Upper lobe of left lung (tissue), 6 donors: Measurements from ENCODE around the gene TDRD12. TPM values are rescaled to one million over a fixed set of nuclear protein-coding genes. Genes with fewer than 3 reads are reported as not detected.

Source experiments
- ATAC-seq, 2 donors: fragments of 200-7000 bp; cut with Tn5 transposase; one replicate each; pipeline ENCODE4 v1.9.1; 2022; ENCODE audit warnings: mild to moderate bottlenecking in 2 of 2, moderate library complexity in 2 of 2; ENCODE audit not compliant: low FRiP score in 2 of 2
- DNase-seq, 2 donors: peaks; one replicate each; pipeline ENCODE4 v3.0.0-alpha.2; 2019 to 2020
- H3K27ac ChIP-seq, 4 donors: fragments of 200-600 bp; sonication (generic); one replicate each; pipeline ENCODE4 v1.5.1; 2016 to 2019
- H3K27me3 ChIP-seq, 4 donors: fragments of 200-600 bp; sonication (generic); one replicate each; pipeline ENCODE4 v1.5.1; 2017 to 2019
- H3K36me3 ChIP-seq, 4 donors: fragments of 200-600 bp; sonication (generic); one replicate each; pipeline ENCODE4 v1.5.1; 2016 to 2019
- H3K4me1 ChIP-seq, 4 donors: fragments of 200-600 bp; sonication (generic); one replicate each; pipeline ENCODE4 v1.5.1; 2018 to 2019
- H3K4me3 ChIP-seq, 4 donors: fragments of 200-600 bp; sonication (generic); one replicate each; pipeline ENCODE4 v1.5.1; 2017 to 2019; ENCODE audit warnings: mild to moderate bottlenecking in 2 of 4, moderate library complexity in 1 of 4
- H3K9me3 ChIP-seq, 4 donors: fragments of 200-600 bp; sonication (generic); one replicate each; pipeline ENCODE4 v1.5.1; 2018 to 2019
- CTCF ChIP-seq, 6 experiments: fragments of 450-650 bp in 4 of 6; fragments of 200-600 bp in 2 of 6; sonication (generic) in 2 of 6; IDR thresholded peaks; one replicate each; pipeline ENCODE4 v1.5.1; 2016 to 2019; ENCODE audit warnings: antibody characterized with exemption in 6 of 6
- EP300 ChIP-seq, 4 donors: sonication (generic); formaldehyde crosslinking; IDR thresholded peaks; one replicate each; pipeline ENCODE4 v1.5.1; 2017; ENCODE audit warnings: antibody characterized with exemption in 4 of 4, control low read depth in 2 of 4
- POLR2A ChIP-seq, 4 donors: fragments of 450-650 bp; IDR thresholded peaks; one replicate each; pipeline ENCODE4 v1.5.1; 2016 to 2017; ENCODE audit warnings: antibody characterized with exemption in 4 of 4, mild to moderate bottlenecking in 2 of 4
- POLR2AphosphoS5 ChIP-seq, 2 donors: sonication (generic); formaldehyde crosslinking; IDR thresholded peaks; one replicate each; pipeline ENCODE4 v1.5.1; 2017; ENCODE audit warnings: antibody characterized with exemption in 2 of 2
- WGBS, 2 donors: methylation state at CpG; one replicate each; pipeline ENCODE4 v1.1.5; 2017 to 2018; 5-methylcytosine and 5-hydroxymethylcytosine counted together
- total RNA-seq, 6 donors: library from RNA; depleted of rRNA in 4 of 6; stranded (reverse); fragments of >200 nt in 4 of 6; gene quantifications; one replicate each; pipeline versions ENCODE4 v1.1.0 to v1.2.1, GENCODE V29; 2016 to 2021
- donor health status: DM: no; HTN: no; CAD: no; lungs with moderate emphysema.
- donor health status: DM: no; HTN: yes; CAD: no; lungs with severe emphysema.

The TDRD12 gene
- total RNA-seq = 1 to 10 TPM in 1 of 6 donors, under 1 TPM in 3, not detected in 2; 0.15 to 4.0 (median 0.38) TPM

DNA sequence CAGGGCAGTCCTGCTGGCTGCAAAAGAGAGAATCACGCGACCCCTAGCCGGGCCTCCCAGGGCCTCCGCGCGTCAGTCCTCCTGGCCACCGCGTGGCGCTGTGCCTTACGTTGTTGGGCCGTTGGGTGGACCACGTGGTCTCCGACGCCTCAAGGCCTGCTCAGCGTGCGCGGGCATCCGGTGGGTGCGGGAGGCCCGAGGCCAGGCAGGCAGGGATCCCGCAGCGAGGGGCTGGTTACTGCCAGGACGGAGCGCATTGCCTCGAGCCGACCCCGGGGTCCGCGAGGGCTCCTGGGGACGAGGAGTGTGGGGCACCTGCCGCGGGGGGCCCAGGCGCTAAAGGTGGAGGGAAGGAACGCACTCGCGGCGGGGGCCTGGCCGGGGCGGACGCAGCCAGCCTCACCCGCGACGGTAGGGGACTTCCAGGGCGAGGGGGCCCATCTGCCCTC, at the start of gene TDRD12:
TSS of gene TDRD12 (plus strand) at position 157 of the 449 bp plus-strand sequence. CDS start 306 bp downstream, outside the sequence.
- H3K27ac ChIP-seq = no peak within 1 kb of the TSS
- DNase-seq = peak in 1 of 2 donors; percentile 82
- no peaks in the 10 kb centered on the region for H3K4me1 ChIP-seq
- H3K36me3 ChIP-seq = peaks cover 0 to 7% (median 3%) of the 10 kb centered on the region in 4 donors
- no peak within 1 kb of the TSS for H3K4me3 ChIP-seq
- TF ChIP-seq POLR2AphosphoS5 (IDR thresholded peaks at IDR 0.05) = no peak
- TF ChIP-seq POLR2A (IDR thresholded peaks at IDR 0.05) = no peak
- no peak for TF ChIP-seq CTCF (IDR thresholded peaks at IDR 0.05)
- TF ChIP-seq EP300 (IDR thresholded peaks at IDR 0.05) = no peak
- no peaks in the 10 kb centered on the region for H3K27me3 ChIP-seq
- peak in 1 of 2 donors; percentile 54 for ATAC-seq
- H3K9me3 ChIP-seq = peaks cover 0 to 3% (median 0%) of the 10 kb centered on the region in 4 donors
- WGBS, 2 donors = 89 to 97% methylated on average over 28 to 44 of the region's 44 CpGs

DNA sequence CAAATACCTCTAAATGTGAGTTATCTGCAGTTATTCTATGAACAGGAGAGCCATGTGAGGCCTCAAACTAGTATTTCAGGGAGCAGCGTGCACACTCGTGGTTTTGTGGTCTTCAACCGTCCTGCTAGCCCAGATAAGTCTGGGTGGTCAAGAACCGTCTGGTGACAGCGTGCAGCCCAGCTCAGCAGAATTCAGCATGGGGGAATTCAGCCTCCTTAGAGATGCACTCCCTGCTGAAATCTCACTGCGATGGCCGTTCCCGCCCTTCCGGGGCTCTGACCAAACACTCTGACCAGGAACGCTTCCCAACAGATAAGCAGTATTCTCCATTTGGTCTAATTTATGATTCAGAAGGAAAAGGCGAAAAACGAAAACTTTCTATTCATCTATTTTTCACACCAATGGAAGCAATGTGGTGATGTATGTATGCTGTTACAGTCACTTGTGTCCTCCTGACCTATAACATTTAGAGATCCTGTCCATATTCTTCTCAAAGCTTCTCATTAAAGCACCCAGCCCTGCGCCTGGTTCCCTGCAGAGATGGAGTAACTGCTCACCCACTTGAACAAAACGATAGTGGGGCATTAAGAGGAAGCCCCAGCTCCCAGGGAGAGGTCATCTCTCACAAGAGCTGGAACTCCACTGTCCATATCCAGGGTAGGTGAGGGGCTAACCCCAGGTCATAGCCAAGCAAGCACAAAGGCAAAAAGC, 47.5 kb upstream of the TDRD12 start:
- Histone ChIP-seq H3K27me3 (peaks cover 0 to 12% (median 10%) of the 10 kb centered on the region in 4 donors), H3K36me3 (peaks cover 0 to 4% (median 0%) of the 10 kb centered on the region in 4 donors), H3K4me3 (no peak overlapping the region), H3K4me1 (peaks cover 42 to 61% (median 45%) of the 10 kb centered on the region in 4 donors), H3K9me3 (no peaks in the 10 kb centered on the region), H3K27ac (no peak overlapping the region)
- WGBS, 2 donors = 65 to 70% methylated on average over 14 of the region's 14 CpGs
- ATAC-seq (no peak), DNase-seq (no peak)
- TF ChIP-seq POLR2A (IDR thresholded peaks at IDR 0.05) = no peak
- no peak for TF ChIP-seq POLR2AphosphoS5 (IDR thresholded peaks at IDR 0.05)
- no peak for TF ChIP-seq EP300 (IDR thresholded peaks at IDR 0.05)
- TF ChIP-seq CTCF (IDR thresholded peaks at IDR 0.05) = no peak

GRCh38 chr19:32672841-32673240, 46.7 kb upstream of the TDRD12 start:
- no peak for DNase-seq
- Histone ChIP-seq H3K9me3 (no peaks in the 10 kb centered on the region), H3K36me3 (no peaks in the 10 kb centered on the region), H3K27ac (no peak overlapping the region), H3K27me3 (peaks cover 0 to 16% (median 12%) of the 10 kb centered on the region in 4 donors), H3K4me3 (no peak overlapping the region), H3K4me1 (peaks cover 42 to 65% (median 48%) of the 10 kb centered on the region in 4 donors)
- 81 to 83% methylated on average over 3 of the region's 3 CpGs for WGBS, 2 donors
- TF ChIP-seq POLR2A (IDR thresholded peaks at IDR 0.05) (no peak), CTCF (IDR thresholded peaks at IDR 0.05) (no peak), POLR2AphosphoS5 (IDR thresholded peaks at IDR 0.05) (no peak), EP300 (IDR thresholded peaks at IDR 0.05) (no peak)
- ATAC-seq = no peak

DNA sequence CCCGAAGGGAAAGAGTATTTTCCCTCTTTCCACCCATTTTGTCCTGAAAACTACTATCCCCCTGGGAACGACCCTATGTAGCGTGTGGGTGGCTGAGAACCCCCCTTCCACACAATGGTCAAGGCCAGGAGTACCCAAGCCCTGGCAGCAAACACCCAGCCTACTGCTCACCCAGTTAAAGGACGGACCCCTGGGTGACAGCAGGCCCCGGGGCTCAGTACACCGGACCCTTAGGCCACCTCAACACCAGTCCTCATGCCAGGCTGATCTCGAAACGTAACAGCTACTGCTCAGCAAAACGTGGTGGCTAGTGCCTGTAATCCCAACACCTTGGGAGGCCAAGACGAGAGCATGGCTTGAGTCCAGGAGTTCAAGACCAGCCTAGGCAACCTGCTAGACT, 46.0 kb upstream of the TDRD12 start:
- no peaks in the 10 kb centered on the region for H3K9me3 ChIP-seq
- TF ChIP-seq POLR2A (IDR thresholded peaks at IDR 0.05) = no peak
- no peak for TF ChIP-seq CTCF (IDR thresholded peaks at IDR 0.05)
- no peak for TF ChIP-seq EP300 (IDR thresholded peaks at IDR 0.05)
- no peak for TF ChIP-seq POLR2AphosphoS5 (IDR thresholded peaks at IDR 0.05)
- H3K27ac ChIP-seq = no peak overlapping the region
- DNase-seq (no peak), ATAC-seq (no peak)
- no peaks in the 10 kb centered on the region for H3K36me3 ChIP-seq
- 85% methylated on average over 7 to 10 of the region's 10 CpGs for WGBS, 2 donors
- H3K4me1 ChIP-seq = peaks cover 42 to 65% (median 48%) of the 10 kb centered on the region in 4 donors
- peaks cover 0 to 16% (median 12%) of the 10 kb centered on the region in 4 donors for H3K27me3 ChIP-seq
- H3K4me3 ChIP-seq = peak overlapping the region in 1 of 4 donors; percentile 99
